ENCODE results near the gene TTC39C.
"Not testable (repeated sequence)": the region's sequence is repeated elsewhere in the genome, so short reads cannot be mapped to it uniquely, and the experiment has no call there.

Gene TTC39C

DNA sequence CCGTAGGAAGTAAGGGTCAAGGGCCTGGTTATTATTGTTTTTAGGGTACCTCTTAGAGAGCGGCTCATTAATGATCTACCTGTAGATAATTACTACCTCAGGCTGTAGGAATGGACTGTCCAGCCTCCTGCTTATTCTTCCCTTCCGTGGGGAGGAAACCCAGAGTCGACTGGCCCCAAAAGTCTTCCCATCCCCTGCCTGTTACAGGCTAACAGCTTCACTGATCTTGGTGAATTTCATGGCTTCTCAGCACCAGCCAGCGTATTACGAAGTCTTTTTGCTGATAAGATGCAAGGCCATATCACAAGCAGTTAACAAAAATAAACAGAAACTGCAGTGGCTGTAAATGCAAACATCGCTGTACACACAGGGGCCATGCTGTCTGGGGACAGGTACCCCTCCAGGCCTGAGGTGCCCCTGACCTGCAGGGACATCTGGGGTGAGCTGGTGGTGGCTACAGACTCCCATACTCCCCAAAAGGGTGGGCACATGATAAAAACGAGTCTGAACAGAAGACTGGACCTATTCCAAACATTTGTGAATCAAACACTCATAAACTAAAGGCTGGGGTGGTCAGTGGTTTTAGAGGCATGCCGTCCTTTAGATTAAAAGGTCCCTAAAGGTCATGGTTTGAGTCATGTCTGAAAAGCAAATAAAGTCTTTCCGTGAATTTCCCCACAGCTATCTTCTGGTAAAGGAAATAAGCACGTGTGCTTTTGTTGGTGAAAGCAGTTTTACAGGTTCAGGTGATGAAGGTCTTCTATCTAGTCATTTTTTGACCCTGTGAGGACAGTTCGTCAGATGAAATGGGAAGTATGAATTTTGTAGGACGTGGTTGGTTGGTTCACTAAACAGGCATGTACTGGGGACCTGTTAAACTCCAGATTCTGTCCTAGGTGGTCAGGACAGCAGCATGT, 36.7 kb downstream of the TTC39C start:
- peak overlapping the region; percentile 31 for H3K4me3 Mint-ChIP-seq
- no peaks in the 10 kb centered on the region for H3K9me3 Mint-ChIP-seq (ENCODE audit: low read depth)
- H3K27me3 Mint-ChIP-seq: no peaks in the 10 kb centered on the region
- peaks cover 85% of the 10 kb centered on the region for H3K4me1 Mint-ChIP-seq (ENCODE audit: low read depth)
- peak overlapping the region; percentile 76 for H3K27ac Mint-ChIP-seq
- peaks cover 2% of the 10 kb centered on the region for H3K36me3 Mint-ChIP-seq

DNA sequence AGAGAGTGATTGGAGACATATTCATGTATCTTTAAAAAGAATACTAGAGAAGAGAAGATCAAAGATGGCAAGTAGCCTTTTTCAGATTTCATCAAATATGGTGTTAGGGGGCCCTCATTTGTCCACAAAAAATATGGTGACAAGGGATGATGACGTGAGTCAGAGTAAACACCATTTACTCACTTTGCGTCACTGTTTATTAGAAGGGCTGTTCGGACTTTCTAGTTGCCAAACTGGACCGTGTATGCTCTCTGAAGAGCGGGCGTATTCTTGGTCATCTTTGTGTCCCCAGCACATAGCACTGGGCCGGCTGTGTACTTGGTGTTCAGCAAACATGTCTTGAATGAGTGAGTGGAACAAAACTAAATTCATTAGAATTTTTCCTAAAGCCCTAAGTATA, 37.5 kb downstream of the TTC39C start:
- Mint-ChIP-seq H3K4me3 (peak overlapping the region; percentile 31), H3K4me1 (ENCODE audit: low read depth) (peaks cover 91% of the 10 kb centered on the region), H3K27me3 (no peaks in the 10 kb centered on the region), H3K9me3 (ENCODE audit: low read depth) (no peaks in the 10 kb centered on the region), H3K27ac (peak overlapping the region; percentile 76), H3K36me3 (peaks cover 2% of the 10 kb centered on the region)

DNA sequence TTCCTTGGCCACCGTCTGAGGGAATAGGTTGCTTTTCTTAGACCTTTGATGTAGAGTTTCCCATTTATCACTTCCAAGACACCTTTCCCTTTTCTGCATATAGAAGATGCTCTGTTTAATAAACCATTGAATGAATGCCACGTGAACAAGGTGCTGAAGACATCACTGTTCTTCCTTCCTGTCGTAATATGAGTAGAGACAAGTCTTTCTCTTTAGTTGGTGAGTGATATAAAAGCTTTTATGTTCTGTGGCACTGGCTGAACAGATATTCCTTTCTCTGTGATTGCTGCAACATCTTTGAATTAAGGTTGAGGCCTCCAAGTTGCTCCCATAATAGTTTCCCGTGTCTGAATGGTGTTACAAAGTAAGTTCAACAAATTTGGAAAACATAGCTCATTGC, 38.7 kb downstream of the TTC39C start:
- peaks cover 2% of the 10 kb centered on the region for H3K36me3 Mint-ChIP-seq
- peaks cover 83% of the 10 kb centered on the region for H3K4me1 Mint-ChIP-seq (ENCODE audit: low read depth)
- peak overlapping the region; percentile 81 for H3K27ac Mint-ChIP-seq
- no peaks in the 10 kb centered on the region for H3K27me3 Mint-ChIP-seq
- H3K9me3 Mint-ChIP-seq (ENCODE audit: low read depth): peaks cover 3% of the 10 kb centered on the region
- H3K4me3 Mint-ChIP-seq: peak overlapping the region; percentile 64

DNA sequence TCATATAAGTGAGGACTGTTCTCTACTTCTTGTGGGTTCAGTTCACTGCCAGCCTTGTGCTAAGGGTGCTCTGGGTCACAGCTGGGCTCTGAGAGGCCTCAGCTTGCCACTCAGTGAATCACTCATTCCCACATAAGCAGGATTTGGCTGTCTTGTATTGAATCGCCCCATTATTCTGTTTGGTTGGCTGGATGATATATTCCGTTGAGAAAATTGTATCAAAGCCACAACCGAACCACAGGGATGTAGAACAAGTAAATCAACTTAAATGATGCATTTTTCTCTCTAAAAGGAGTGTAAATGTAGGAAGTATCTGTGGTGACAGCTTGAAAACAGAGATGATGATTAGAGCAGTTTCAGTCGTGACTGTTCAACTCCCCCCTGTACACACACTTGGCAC, 39.6 kb downstream of the TTC39C start:
- Mint-ChIP-seq H3K4me3 (peak overlapping the region; percentile 46), H3K27me3 (no peaks in the 10 kb centered on the region), H3K27ac (peak overlapping the region; percentile 81), H3K36me3 (peaks cover 2% of the 10 kb centered on the region), H3K9me3 (ENCODE audit: low read depth) (peaks cover 3% of the 10 kb centered on the region), H3K4me1 (ENCODE audit: low read depth) (peaks cover 76% of the 10 kb centered on the region)

DNA sequence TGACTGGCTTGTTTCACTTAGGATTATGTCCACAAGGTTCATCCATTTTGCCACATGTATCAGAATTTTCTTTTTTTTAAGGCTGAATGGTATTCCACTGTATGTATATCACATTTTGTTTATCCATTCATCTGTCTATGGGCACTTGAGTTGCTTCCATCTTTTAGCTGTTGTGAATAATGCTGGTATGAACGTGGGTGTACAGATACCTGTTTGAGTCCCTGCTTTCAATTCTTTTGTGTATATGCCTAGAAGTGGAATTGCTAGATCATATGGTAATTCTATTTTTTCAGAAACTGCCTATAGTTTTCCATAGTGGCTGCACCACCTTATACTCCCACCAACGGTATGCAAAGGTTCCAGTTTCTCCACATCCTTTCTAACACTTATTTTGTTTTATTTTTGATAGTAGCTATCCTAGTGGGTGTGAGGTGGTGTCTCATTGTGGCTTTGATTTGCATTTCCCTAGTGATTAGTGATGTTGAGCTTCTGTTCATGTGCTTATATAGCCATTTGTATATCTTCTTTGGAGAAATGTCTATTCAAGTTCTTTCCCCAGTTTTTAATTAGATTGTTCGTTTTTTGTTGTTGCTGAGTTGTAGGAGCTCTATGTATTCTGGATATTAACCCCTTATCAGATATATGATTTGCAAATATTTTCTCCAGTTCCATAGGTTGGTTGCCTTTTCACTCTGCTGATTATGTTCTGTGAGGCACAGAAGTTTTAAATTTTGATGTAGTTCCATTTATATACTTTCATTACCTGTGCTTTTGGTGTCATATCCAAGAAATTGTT, 40.7 kb downstream of the TTC39C start:
- Mint-ChIP-seq H3K4me3 (peak overlapping the region; percentile 55), H3K36me3 (peaks cover 6% of the 10 kb centered on the region), H3K4me1 (ENCODE audit: low read depth) (peaks cover 75% of the 10 kb centered on the region), H3K27ac (peak overlapping the region; percentile 93), H3K9me3 (ENCODE audit: low read depth) (peaks cover 3% of the 10 kb centered on the region), H3K27me3 (no peaks in the 10 kb centered on the region)

DNA sequence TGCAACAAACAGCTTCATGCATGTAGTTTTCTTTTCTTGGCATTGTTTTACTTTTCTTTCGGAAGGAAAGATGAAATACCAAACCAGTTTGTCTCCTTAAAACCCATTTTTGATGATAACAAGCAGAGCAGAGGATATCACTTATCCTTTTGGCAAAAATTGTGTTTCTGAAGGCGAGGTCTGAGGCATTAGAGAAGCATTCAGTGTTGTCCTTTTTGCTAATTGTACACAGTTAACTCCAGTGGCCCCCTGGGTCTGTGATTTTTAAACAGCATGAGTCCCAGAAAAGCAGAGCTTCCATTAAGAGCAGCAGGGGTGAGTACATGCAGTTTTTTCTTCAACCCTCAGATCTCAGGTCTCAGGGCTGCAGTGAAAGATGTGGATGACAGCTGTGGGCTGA, 41.3 kb downstream of the TTC39C start:
- peak overlapping the region; percentile 42 for H3K4me3 Mint-ChIP-seq
- no peaks in the 10 kb centered on the region for H3K27me3 Mint-ChIP-seq
- H3K36me3 Mint-ChIP-seq: peaks cover 6% of the 10 kb centered on the region
- H3K9me3 Mint-ChIP-seq (ENCODE audit: low read depth): peaks cover 3% of the 10 kb centered on the region
- H3K4me1 Mint-ChIP-seq (ENCODE audit: low read depth): peaks cover 74% of the 10 kb centered on the region
- H3K27ac Mint-ChIP-seq: peak overlapping the region; percentile 93

DNA sequence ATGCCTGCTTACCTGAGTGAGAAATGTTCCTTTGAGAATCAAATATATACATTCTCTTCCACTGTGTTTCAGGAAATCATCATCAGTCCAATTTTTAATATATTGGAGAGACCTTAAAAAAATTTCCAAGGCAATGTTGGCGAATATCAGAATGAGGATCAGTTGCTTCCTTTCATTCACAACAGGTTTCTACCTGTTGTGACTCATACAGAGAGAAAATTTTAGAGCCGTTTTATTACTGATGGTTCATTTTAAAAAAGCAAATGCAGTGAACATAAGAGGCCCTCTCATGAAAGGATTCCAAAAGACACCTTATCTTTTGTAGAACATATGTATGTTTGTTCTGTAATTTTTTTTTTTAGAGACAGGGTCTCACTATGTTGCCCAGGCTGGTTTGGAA, 42.0 kb downstream of the TTC39C start:
- no peaks in the 10 kb centered on the region for H3K27me3 Mint-ChIP-seq
- peaks cover 71% of the 10 kb centered on the region for H3K4me1 Mint-ChIP-seq (ENCODE audit: low read depth)
- peak overlapping the region; percentile 93 for H3K27ac Mint-ChIP-seq
- peaks cover 6% of the 10 kb centered on the region for H3K36me3 Mint-ChIP-seq
- peak overlapping the region; percentile 42 for H3K4me3 Mint-ChIP-seq
- peaks cover 3% of the 10 kb centered on the region for H3K9me3 Mint-ChIP-seq (ENCODE audit: low read depth)

DNA sequence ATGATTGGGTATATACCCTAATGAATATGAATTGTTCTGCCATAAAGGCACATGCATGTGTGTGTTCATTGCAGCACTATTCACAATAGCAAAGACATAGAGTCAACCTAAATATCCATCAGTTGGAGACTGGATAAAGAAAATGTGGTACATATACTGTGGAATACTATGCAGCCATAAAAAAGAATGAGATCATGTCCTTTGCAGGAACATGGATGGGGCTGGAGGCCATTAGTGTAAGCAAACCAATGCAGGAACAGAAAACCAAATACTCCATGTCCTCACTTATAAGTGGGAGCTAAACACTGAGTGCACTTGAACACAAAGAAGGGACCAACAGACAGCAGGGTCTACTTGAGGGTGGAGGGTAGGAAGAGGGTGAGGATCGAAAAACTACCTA, 43.2 kb downstream of the TTC39C start:
- Mint-ChIP-seq H3K4me3 (no peak overlapping the region), H3K27me3 (no peaks in the 10 kb centered on the region), H3K36me3 (peaks cover 6% of the 10 kb centered on the region), H3K4me1 (ENCODE audit: low read depth) (peaks cover 72% of the 10 kb centered on the region), H3K9me3 (ENCODE audit: low read depth) (peaks cover 3% of the 10 kb centered on the region), H3K27ac (no peak overlapping the region)

DNA sequence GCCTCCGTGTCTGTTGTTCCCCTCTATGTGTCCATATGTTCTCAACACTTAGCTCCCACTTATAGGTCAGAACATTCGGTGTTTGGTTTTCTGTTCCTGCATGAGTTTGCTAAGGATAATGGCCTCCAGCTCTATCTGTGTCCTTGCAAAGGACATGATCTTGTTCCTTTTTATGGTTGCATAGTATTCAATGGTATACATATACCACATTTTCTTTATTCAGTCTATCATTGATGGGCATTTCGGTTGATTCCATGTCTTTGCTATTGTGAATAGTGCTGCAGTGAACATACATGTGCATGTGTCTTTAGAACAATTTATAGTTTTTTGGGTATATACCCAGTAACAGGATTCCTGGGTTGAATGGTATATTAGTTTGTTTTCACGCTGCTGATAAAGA, 44.8 kb downstream of the TTC39C start:
- not testable (repeated sequence) for H3K4me3 Mint-ChIP-seq; H3K9me3 Mint-ChIP-seq (ENCODE audit: low read depth); H3K36me3 Mint-ChIP-seq; H3K27me3 Mint-ChIP-seq
- Mint-ChIP-seq H3K4me1 (ENCODE audit: low read depth) (peaks cover 71% of the 10 kb centered on the region), H3K27ac (peak overlapping the region; percentile 54)

DNA sequence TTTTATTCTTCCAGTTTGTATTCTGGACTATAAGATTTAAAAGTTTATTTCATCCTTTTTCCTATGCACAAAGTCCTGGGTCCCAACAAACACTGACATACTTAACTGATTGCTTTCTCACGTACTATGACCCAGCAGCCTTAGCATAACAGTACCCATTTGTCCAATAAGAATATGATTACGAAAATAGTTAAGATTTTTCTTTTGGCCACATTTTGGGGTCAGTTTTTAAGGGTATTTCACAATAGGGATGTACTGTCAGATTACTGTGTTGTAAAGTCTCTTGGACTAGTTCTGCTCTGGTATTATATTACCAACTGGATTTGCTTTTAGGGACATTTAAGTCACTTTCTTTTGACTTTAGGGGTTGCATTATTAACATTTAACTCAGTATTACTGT, 46.1 kb downstream of the TTC39C start:
- H3K27ac Mint-ChIP-seq: no peak overlapping the region
- peaks cover 68% of the 10 kb centered on the region for H3K4me1 Mint-ChIP-seq (ENCODE audit: low read depth)
- H3K4me3 Mint-ChIP-seq: no peak overlapping the region
- H3K27me3 Mint-ChIP-seq: no peaks in the 10 kb centered on the region
- H3K36me3 Mint-ChIP-seq: peaks cover 6% of the 10 kb centered on the region
- H3K9me3 Mint-ChIP-seq (ENCODE audit: low read depth): peaks cover 3% of the 10 kb centered on the region

DNA sequence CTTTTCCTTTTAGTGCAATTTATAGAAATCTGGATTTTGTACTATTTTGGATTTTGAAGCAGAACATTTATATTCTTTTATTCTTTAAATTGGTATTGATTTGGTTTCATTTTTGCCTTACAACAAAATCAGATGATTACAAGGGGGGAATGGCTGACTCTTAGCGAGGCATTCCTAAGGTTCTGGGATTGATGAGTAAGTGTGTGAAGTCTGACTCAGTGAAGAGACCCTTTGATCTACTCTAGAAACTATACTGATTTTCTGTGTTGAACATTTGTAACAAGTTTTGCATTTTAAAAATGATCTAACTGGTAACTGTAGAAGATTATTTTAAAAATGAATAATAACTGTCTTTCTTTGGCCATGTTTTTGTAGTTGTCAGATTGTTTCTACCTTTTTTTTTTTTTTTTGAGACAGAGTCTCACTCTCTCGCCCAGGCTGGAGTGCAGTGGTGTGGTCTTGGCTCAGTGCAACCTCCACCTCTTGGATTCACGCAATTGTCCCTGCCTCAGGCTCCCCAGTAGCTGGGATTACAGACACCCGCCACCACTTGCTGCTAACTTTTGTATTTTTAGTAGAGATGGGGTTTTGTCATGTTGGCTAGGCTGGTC, 48.7 kb downstream of the TTC39C start:
- H3K9me3 Mint-ChIP-seq (ENCODE audit: low read depth): no peaks in the 10 kb centered on the region
- H3K4me3 Mint-ChIP-seq: no peak overlapping the region
- H3K27ac Mint-ChIP-seq: peak overlapping the region; percentile 66
- peaks cover 14% of the 10 kb centered on the region for H3K36me3 Mint-ChIP-seq
- no peaks in the 10 kb centered on the region for H3K27me3 Mint-ChIP-seq
- peaks cover 68% of the 10 kb centered on the region for H3K4me1 Mint-ChIP-seq (ENCODE audit: low read depth)

DNA sequence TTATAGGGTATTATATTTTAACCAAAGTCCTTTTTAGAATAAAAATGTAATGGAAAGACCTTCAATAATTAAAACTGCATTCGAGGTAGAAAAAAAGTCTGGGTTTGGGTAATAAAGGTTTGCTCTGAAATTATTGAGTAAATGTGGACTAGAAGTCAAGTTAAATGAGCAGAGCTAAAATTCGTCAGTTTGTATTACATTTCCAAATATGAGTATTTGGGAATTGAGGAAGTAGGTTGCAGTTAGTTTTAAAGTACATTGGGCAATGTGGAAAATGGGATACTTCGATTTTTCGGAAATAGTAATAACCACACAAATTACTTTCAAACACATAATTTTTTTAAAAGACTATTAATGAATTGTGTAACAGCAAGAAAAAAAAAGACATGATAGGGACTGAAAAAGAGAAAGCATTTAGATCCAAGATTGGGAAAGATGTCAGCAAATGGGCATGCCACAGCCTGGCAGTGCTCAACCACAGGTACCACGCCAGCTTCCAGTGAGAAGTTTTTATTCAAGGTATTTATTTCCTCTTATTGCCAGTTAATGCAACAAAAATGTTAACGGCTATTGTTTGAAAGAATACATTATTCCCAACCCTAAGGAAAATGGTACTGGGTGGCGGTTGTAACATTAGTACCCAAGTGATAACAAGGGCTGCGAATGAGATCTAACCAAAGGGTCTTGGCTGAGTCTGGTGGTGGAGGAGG, 50.0 kb downstream of the TTC39C start:
- H3K4me3 Mint-ChIP-seq: no peak overlapping the region
- peaks cover 10% of the 10 kb centered on the region for H3K36me3 Mint-ChIP-seq
- H3K27me3 Mint-ChIP-seq: no peaks in the 10 kb centered on the region

DNA sequence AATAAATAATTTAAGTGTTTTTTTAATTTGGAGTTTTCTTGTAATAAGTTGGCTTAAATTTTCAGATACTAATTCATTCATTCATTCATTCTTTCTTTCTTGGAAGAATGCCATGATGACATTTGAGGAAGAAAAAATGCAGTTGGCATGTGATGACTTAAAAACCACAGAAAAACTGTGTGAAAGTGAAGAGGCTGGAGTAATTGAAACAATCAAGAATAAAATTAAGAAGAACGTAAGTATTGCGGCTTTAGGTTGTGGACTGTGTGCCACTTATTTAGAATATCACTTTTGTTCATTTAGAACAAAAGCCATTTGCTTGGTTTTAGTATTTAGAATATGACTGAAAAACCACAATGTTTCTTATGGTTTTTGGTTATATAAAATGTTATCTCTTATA, 51.4 kb downstream of the TTC39C start:
- H3K4me1 Mint-ChIP-seq (ENCODE audit: low read depth): peaks cover 68% of the 10 kb centered on the region
- H3K36me3 Mint-ChIP-seq: peaks cover 11% of the 10 kb centered on the region
- H3K4me3 Mint-ChIP-seq: no peak overlapping the region
- H3K27me3 Mint-ChIP-seq: no peaks in the 10 kb centered on the region
- no peak overlapping the region for H3K27ac Mint-ChIP-seq
- no peaks in the 10 kb centered on the region for H3K9me3 Mint-ChIP-seq (ENCODE audit: low read depth)

More for the DNA sequence above, 50.0 kb downstream of the TTC39C start:
- Mint-ChIP-seq H3K9me3 (ENCODE audit: low read depth) (no peaks in the 10 kb centered on the region), H3K4me1 (ENCODE audit: low read depth) (peaks cover 72% of the 10 kb centered on the region), H3K27ac (no peak overlapping the region)

DNA sequence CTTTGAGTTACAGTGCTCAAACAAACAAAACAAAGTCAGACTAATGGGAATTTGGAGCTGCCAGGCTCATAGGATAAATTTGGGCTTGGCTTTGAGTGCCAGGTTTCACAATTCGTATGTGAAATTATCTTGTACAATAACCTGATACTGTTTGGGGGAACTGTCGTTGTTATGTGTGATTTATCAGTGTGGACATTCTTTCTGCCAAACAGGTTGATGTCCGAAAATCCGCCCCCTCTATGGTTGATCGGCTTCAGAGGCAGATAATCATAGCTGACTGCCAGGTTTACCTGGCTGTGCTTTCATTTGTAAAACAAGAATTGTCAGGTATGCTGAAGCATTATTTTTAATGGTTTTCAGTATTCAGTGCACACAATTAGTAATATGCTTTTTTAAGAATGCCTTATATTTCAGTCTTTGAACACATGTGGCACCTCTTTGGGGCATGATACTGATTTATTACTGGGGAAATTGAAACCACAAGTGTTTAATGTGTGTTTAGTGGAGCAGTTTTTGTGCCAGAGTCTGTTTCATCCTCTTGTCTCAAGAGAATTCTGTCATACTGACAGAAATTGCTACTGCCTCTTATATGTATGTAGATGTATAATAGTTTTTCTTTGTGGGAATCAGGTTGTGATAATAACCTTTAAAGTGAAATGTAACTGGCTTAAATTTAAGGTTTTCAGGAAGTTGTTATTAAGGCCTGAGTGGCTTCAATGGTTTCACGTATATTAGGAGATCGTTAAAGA, 54.6 kb downstream of the TTC39C start:
- H3K4me1 Mint-ChIP-seq (ENCODE audit: low read depth): peaks cover 40% of the 10 kb centered on the region
- peaks cover 18% of the 10 kb centered on the region for H3K36me3 Mint-ChIP-seq
- peak overlapping the region; percentile 58 for H3K27ac Mint-ChIP-seq

More for the DNA sequence above, 54.6 kb downstream of the TTC39C start:
- Mint-ChIP-seq H3K9me3 (ENCODE audit: low read depth) (no peaks in the 10 kb centered on the region), H3K27me3 (no peaks in the 10 kb centered on the region), H3K4me3 (no peak overlapping the region)

Data from activated naive CD8-positive, alpha-beta T cell (primary cell).